SK-N-SH treated with all-trans-retinoic acid at 6 μM for 48 hours (cell line): Measurements from ENCODE around the gene NHSL2.

ENCODE experiments used
- ARNTL ChIP-seq: fragments of 450-650 bp; formaldehyde crosslinking; IDR thresholded peaks from 2 replicates; pipeline ENCODE4 v1.5.0; 2020; ENCODE audit warnings: low read depth, mild to moderate bottlenecking, moderate library complexity, borderline replicate concordance
- CREB5 ChIP-seq: fragments of 250-450 bp; sonication (Bioruptor Pico); IDR thresholded peaks from 2 replicates; pipeline ENCODE4 v1.5.1; 2020; ENCODE audit warnings: low read depth, mild to moderate bottlenecking, moderate library complexity
- RARB ChIP-seq: fragments of 250-450 bp; sonication (Bioruptor Pico); IDR thresholded peaks from 2 replicates; pipeline ENCODE4 v1.8.0; 2021; ENCODE audit warnings: mild to moderate bottlenecking, moderate library complexity
- TCF4 ChIP-seq: fragments of 250-450 bp; sonication (Bioruptor Pico); IDR thresholded peaks from 2 replicates; pipeline ENCODE4 v1.8.0; 2021; ENCODE audit warnings: mild to moderate bottlenecking, moderate library complexity, borderline replicate concordance
- TSHZ2 ChIP-seq: fragments of 250-450 bp; sonication (Bioruptor Pico); IDR thresholded peaks from 2 replicates; pipeline ENCODE4 v1.5.0; 2020; ENCODE audit warnings: mild to moderate bottlenecking, moderate library complexity
- ZC3H10 ChIP-seq: fragments of 250-450 bp; sonication (Bioruptor Pico); IDR thresholded peaks from 2 replicates; pipeline ENCODE4 v1.5.1; 2021; ENCODE audit warnings: mild to moderate bottlenecking, moderate library complexity
- ZFP3 ChIP-seq: fragments of 250-450 bp; sonication (Bioruptor Pico); IDR thresholded peaks from 2 replicates; pipeline ENCODE4 v1.5.0; 2020; ENCODE audit warnings: mild to moderate bottlenecking, moderate library complexity
- ZFP30 ChIP-seq: fragments of 450-650 bp; formaldehyde crosslinking; IDR thresholded peaks from 2 replicates; pipeline ENCODE4 v1.5.0; 2022; ENCODE audit warnings: mild to moderate bottlenecking, moderate library complexity

- TF ChIP-seq ARNTL (CRISPR knock-in tag) (no peak), TSHZ2 (CRISPR knock-in tag) (no peak), ZC3H10 (CRISPR knock-in tag) (no peak), RARB (CRISPR knock-in tag) (no peak), TCF4 (CRISPR knock-in tag) (no peak), CREB5 (CRISPR knock-in tag) (no peak), ZFP3 (CRISPR knock-in tag) (no peak), ZFP30 (no peak)
Measured at GRCh38 chrX:71991164-71991563, 80.5 kb downstream of the NHSL2 start.
